Gastroesophageal sphincter (tissue), 3 donors: ENCODE data around the gene ZNF837.

ENCODE experiments used
- POLR2A ChIP-seq, 2 donors: fragments of 450-650 bp; IDR thresholded peaks; one replicate each; pipeline ENCODE4 v1.6.1; 2017; ENCODE audit warnings: antibody characterized with exemption in 2 of 2, mild to moderate bottlenecking in 2 of 2, moderate library complexity in 1 of 2
- TF ChIP-seq, protein P1 (sequence below), 4 experiments: fragments of 200-600 bp in 2 of 4; fragments of 450-650 bp in 2 of 4; sonication (generic) in 1 of 4; IDR thresholded peaks; one replicate each; pipeline ENCODE4 v1.5.1; 2017 to 2019; ENCODE audit warnings: antibody characterized with exemption in 4 of 4, mild to moderate bottlenecking in 2 of 4, moderate library complexity in 2 of 4

DNA sequence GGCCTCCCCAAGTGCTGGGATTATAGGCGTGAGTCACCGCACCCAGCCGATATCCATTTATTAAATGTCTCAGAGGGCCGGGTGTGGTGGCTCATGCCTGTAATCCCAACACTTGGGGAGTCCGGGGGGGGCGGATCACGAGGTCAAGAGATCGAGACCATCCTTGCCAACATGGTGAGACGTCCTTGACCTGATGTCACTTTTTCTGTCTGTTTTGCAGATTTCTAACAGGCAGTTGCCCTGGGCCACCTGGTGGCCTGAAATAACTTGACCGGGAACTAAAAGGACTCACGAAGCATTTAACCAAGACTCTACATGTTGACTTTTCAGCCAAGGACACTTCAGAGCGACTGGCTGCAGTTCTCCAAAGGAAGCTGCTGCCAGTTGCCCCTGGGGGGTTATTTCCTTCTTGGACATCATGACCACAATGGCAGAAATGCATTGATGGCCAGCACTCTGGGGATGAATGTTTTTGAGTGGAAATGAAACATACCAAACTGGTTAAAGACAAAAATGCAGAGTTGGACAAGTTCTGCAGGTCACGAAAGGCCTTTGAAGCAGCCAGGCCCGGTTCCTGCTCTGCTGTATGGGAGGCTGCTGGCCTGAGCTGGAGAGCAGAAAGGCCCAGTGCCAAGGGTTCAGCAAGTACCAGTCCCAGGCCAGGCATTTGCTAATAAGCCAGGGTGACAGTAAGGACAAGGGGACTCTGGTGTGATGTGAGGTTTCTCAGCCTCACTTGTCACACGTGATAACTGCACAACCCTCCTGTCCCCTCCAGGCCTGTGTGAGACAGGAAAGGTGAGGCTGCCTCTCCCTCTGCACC, 8.3 kb downstream of the ZNF837 start:
- no peak for TF ChIP-seq POLR2A (IDR thresholded peaks at IDR 0.05)
- TF ChIP-seq, protein P1, sequence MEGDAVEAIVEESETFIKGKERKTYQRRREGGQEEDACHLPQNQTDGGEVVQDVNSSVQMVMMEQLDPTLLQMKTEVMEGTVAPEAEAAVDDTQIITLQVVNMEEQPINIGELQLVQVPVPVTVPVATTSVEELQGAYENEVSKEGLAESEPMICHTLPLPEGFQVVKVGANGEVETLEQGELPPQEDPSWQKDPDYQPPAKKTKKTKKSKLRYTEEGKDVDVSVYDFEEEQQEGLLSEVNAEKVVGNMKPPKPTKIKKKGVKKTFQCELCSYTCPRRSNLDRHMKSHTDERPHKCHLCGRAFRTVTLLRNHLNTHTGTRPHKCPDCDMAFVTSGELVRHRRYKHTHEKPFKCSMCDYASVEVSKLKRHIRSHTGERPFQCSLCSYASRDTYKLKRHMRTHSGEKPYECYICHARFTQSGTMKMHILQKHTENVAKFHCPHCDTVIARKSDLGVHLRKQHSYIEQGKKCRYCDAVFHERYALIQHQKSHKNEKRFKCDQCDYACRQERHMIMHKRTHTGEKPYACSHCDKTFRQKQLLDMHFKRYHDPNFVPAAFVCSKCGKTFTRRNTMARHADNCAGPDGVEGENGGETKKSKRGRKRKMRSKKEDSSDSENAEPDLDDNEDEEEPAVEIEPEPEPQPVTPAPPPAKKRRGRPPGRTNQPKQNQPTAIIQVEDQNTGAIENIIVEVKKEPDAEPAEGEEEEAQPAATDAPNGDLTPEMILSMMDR (IDR thresholded peaks at IDR 0.05), result no peak
